ENCODE measurements around the gene SLC29A2. TPM values are rescaled to one million over a fixed set of nuclear protein-coding genes. Genes with fewer than 3 reads are reported as not detected.
"Not testable (repeated sequence)": the region's sequence is repeated elsewhere in the genome, so short reads cannot be mapped to it uniquely, and the experiment has no call there.

The SLC29A2 gene
- total RNA-seq, 1 donor from 2014 or later: 2.8 TPM

- Mint-ChIP-seq H3K36me3 (ENCODE audit: unreplicated experiment) (no peaks in the 10 kb centered on the region), H3K27ac (ENCODE audit: unreplicated experiment) (no peak overlapping the region)
Measured at GRCh38 chr11:66386171-66387069, 14.9 kb upstream of the SLC29A2 start.

GRCh38 chr11:66384316-66384715 is 12.8 kb upstream of the SLC29A2 start:
- DNase-seq; H3K36me3 Mint-ChIP-seq (ENCODE audit: unreplicated experiment); H3K27me3 Mint-ChIP-seq (ENCODE audit: unreplicated experiment); H3K27ac Mint-ChIP-seq (ENCODE audit: unreplicated experiment); H3K4me1 Mint-ChIP-seq (ENCODE audit: low read depth, unreplicated experiment); H3K9me3 Mint-ChIP-seq (ENCODE audit: unreplicated experiment); H3K4me3 Mint-ChIP-seq (ENCODE audit: unreplicated experiment): not testable (repeated sequence)

More at GRCh38 chr11:66386171-66387069, 14.9 kb upstream of the SLC29A2 start:
- Mint-ChIP-seq H3K4me1 (ENCODE audit: low read depth, unreplicated experiment) (no peaks in the 10 kb centered on the region), H3K4me3 (ENCODE audit: unreplicated experiment) (peak overlapping the region; percentile 22), H3K9me3 (ENCODE audit: unreplicated experiment) (no peaks in the 10 kb centered on the region), H3K27me3 (ENCODE audit: unreplicated experiment) (peaks cover 2% of the 10 kb centered on the region)
- peak; percentile 94 for TF ChIP-seq CTCF (IDR thresholded peaks at IDR 0.05; ENCODE audit: partially characterized antibody, unreplicated experiment)
- peak; percentile 90 for DNase-seq

DNA sequence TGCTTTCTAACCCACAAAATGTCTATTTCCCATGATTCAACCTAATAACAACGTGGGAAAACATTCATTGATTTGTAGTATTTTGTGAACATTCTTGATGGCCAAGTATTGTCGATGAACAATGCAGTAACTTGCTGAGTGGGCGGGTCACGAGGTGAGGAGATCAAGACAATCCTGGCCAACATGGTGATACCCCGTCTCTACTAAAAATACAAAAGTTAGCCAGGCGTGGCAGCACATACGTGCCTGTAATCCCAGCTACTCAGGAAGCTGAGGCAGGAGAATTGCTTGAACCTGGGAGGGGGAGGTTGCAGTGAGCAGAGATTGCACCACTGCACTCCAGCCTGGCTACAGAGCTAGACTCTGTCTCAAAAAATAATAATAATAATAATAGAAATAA is 8.7 kb upstream of the SLC29A2 start:
- not testable (repeated sequence) for H3K36me3 Mint-ChIP-seq (ENCODE audit: unreplicated experiment); H3K9me3 Mint-ChIP-seq (ENCODE audit: unreplicated experiment)

GRCh38 chr11:66373690-66374287 is 2.2 kb upstream of the SLC29A2 start:
- DNase-seq; H3K9me3 Mint-ChIP-seq (ENCODE audit: unreplicated experiment); H3K4me3 Mint-ChIP-seq (ENCODE audit: unreplicated experiment); H3K27me3 Mint-ChIP-seq (ENCODE audit: unreplicated experiment); H3K36me3 Mint-ChIP-seq (ENCODE audit: unreplicated experiment); H3K27ac Mint-ChIP-seq (ENCODE audit: unreplicated experiment): not testable (repeated sequence)
- peaks cover 14% of the 10 kb centered on the region for H3K4me1 Mint-ChIP-seq (ENCODE audit: low read depth, unreplicated experiment)

More for the DNA sequence above, 8.7 kb upstream of the SLC29A2 start:
- DNase-seq; H3K4me1 Mint-ChIP-seq (ENCODE audit: low read depth, unreplicated experiment); H3K27me3 Mint-ChIP-seq (ENCODE audit: unreplicated experiment); H3K27ac Mint-ChIP-seq (ENCODE audit: unreplicated experiment); H3K4me3 Mint-ChIP-seq (ENCODE audit: unreplicated experiment): not testable (repeated sequence)

- Mint-ChIP-seq H3K27ac (ENCODE audit: unreplicated experiment) (no peak overlapping the region), H3K27me3 (ENCODE audit: unreplicated experiment) (peaks cover 5% of the 10 kb centered on the region), H3K4me3 (ENCODE audit: unreplicated experiment) (no peak overlapping the region), H3K9me3 (ENCODE audit: unreplicated experiment) (no peaks in the 10 kb centered on the region), H3K4me1 (ENCODE audit: low read depth, unreplicated experiment) (peaks cover 14% of the 10 kb centered on the region), H3K36me3 (ENCODE audit: unreplicated experiment) (no peaks in the 10 kb centered on the region)
- TF ChIP-seq CTCF (IDR thresholded peaks at IDR 0.05; ENCODE audit: partially characterized antibody, unreplicated experiment): no peak
- no peak for DNase-seq
Measured at GRCh38 chr11:66373265-66373664, 1.7 kb upstream of the SLC29A2 start.

DNA sequence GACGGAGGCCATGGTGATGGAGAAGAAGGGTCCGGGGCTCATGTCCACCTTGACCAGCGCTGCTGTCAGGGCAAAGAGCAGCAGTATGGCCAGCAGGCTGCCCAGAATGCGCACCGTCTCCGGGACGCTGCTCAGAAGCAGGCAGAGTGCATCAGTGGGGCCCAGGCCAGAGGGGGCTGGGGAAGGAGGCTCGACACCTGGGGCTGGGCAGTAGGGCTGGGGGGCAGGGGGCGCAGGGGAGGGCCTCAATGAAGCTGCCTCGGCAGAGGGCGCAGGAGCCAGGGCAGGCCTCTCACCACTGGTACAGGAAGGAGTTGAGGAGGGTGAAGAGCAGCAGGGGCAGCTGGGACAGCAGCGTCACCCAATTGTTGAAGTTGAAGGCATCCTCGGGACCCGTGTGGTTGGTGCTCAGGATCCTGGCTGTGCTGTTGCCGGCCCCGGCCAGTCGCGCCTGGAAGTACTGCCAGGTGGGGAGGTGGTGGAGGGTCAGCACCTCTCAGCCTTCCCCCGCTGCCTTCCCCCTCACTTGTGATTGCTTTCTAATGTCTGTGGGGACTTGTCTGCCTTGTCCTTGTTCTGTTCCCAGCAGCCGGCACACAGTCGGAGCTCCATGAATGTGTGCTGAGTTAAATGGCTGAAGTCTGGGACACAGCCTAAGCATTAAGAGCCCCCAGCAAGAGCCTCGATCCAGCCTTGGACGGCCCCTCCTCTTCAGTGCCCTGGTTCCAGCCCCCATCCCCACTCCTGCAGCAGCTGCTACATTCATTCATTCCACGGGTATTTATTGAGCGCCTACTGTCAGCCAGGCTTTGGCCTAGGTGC is 2.3 kb downstream of the SLC29A2 start:
- no peaks in the 10 kb centered on the region for H3K9me3 Mint-ChIP-seq (ENCODE audit: unreplicated experiment)
- DNase-seq: no peak
- H3K27ac Mint-ChIP-seq (ENCODE audit: unreplicated experiment): no peak overlapping the region
- H3K36me3 Mint-ChIP-seq (ENCODE audit: unreplicated experiment): no peaks in the 10 kb centered on the region
- peaks cover 5% of the 10 kb centered on the region for H3K27me3 Mint-ChIP-seq (ENCODE audit: unreplicated experiment)
- peak overlapping the region; percentile 71 for H3K4me3 Mint-ChIP-seq (ENCODE audit: unreplicated experiment)
- TF ChIP-seq CTCF (IDR thresholded peaks at IDR 0.05; ENCODE audit: partially characterized antibody, unreplicated experiment): no peak
- peaks cover 14% of the 10 kb centered on the region for H3K4me1 Mint-ChIP-seq (ENCODE audit: low read depth, unreplicated experiment)
